ENCODE measurements around the gene LIPM.

LIPM gene

DNA sequence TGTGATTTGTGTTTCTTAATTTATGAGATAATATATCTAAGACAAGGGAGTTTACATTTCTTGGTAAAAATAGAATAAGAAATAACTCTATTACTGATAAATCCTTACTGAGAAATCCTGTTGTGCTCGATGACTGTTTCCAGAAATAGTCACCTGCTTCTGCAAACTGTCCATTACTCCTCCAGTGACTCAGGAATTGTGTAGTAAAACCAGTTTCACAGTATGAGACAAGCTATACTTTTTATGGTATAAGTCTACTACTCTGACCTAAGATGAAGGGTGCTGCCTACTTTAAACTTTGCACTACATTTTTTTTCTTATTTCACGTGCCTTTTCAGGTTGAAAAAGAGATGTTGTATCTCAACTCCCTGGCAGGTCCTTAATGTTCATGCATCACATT is 56.0 kb downstream of the LIPM start (continued):
- no peak for TF ChIP-seq ZNF560 (tag by site-specific recombination; IDR thresholded peaks at IDR 0.05; ENCODE audit: borderline replicate concordance)
- TF ChIP-seq, protein P1, sequence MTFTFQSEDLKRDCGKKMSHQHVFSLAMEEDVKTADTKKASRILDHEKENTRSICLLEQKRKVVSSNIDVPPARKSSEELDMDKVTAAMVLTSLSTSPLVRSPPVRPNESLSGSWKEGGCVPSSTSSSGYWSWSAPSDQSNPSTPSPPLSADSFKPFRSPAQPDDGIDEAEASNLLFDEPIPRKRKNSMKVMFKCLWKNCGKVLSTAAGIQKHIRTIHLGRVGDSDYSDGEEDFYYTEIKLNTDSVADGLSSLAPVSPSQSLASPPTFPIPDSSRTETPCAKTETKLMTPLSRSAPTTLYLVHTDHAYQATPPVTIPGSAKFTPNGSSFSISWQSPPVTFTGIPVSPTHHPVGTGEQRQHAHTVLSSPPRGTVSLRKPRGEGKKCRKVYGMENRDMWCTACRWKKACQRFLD (tag by site-specific recombination; IDR thresholded peaks at IDR 0.05) = no peak

DNA sequence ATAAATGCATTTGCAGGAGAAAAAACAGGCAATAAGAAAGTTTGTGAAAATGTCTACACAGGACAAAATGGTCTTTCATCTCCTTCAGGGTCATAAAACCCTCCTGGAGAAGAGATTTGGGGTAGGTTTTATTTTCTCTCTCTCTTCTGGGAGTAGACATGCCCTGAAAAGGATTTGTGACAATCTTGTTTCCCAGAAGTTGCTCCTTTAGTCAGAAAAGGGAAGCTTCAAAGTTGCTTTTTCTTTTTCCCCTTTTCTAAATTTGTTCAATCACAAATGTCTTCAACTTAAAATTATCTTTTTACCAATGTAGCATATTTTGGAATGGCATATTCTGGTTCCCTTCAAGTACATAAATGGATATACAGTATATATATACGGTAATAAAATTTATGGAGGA is 58.5 kb downstream of the LIPM start:
- H3K4me3 ChIP-seq (ENCODE audit: low read depth, low read length) = no peak overlapping the region
- peaks cover 4% of the 10 kb centered on the region; the same call in 1 of the 2 replicates for H3K4me1 ChIP-seq (ENCODE audit: control insufficient read depth, insufficient read depth, low read length)
- H3K9me3 ChIP-seq (ENCODE audit: control insufficient read depth, insufficient read depth, low read depth, low read length) = no peaks in the 10 kb centered on the region
- no peak overlapping the region for H3K27ac ChIP-seq (ENCODE audit: extremely low read depth, low read depth, low read length)
- H3K36me3 ChIP-seq (ENCODE audit: control insufficient read depth in 2 of 2, insufficient read depth in 1 of 2, low read length in 2 of 2) = no peaks in the 10 kb centered on the region
- POLR2A ChIA-PET = no interaction called here
- TF ChIP-seq KLF16 (tag by site-specific recombination; IDR thresholded peaks at IDR 0.05) = no peak
- CTCF ChIA-PET = interaction anchor here (1.0 to 1.2 kb wide), 2 partner anchors 25 to 74 kb away, joined by 3 to 4 read pairs; no protein-coding TSS in a partner anchor

DNA sequence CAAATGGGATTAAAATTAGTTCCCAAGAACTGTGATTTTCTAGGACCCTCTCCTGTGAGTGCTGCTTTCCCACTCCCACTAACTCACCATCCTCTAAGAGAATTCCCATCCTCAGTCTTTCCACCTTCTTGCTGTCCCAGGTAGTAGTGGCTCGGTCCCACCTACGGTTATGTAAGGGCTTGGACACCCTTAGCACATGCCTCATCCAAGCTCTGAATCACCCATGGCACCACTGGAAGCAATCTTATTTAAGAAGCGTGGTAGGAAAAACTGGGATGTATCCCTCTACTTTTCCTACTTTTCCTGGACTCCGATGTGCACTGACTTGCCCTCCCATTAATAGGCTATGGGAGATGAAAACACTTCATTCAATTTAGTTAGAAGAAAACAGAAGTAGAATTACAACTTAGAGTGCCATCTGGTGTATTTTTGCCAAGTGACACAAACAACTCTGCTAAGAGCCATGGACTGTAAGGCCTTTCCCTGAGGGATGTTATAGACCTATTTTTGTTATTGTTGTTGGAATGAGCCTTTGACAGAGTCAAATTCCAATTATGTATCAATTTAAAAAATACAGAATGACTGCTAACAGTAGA is 62.8 kb downstream of the LIPM start:
- Histone ChIP-seq H3K4me1 (ENCODE audit: control insufficient read depth, insufficient read depth, low read length) (no peaks in the 10 kb centered on the region), H3K9me3 (ENCODE audit: control insufficient read depth, insufficient read depth, low read depth, low read length) (no peaks in the 10 kb centered on the region), H3K36me3 (ENCODE audit: control insufficient read depth in 2 of 2, insufficient read depth in 1 of 2, low read length in 2 of 2) (no peaks in the 10 kb centered on the region), H3K27ac (ENCODE audit: extremely low read depth, low read depth, low read length) (no peak overlapping the region), H3K4me3 (ENCODE audit: low read depth, low read length) (no peak overlapping the region)
- CTCF ChIA-PET = interaction anchor here (0.6 to 1.3 kb wide), 6 partner anchors 20 to 439 kb away, joined by 3 to 4 read pairs (median 4); no protein-coding TSS in a partner anchor
- POLR2A ChIA-PET = interaction anchor here (1.6 kb wide), 1 partner anchor 14 kb away, joined by 4 read pairs; no protein-coding TSS in a partner anchor
- TF ChIP-seq ZNF266 (tag by site-specific recombination; IDR thresholded peaks at IDR 0.05; ENCODE audit: low read depth) = no peak
- TF ChIP-seq GFI1B (tag by site-specific recombination; IDR thresholded peaks at IDR 0.05) = no peak
- TF ChIP-seq, protein P2, sequence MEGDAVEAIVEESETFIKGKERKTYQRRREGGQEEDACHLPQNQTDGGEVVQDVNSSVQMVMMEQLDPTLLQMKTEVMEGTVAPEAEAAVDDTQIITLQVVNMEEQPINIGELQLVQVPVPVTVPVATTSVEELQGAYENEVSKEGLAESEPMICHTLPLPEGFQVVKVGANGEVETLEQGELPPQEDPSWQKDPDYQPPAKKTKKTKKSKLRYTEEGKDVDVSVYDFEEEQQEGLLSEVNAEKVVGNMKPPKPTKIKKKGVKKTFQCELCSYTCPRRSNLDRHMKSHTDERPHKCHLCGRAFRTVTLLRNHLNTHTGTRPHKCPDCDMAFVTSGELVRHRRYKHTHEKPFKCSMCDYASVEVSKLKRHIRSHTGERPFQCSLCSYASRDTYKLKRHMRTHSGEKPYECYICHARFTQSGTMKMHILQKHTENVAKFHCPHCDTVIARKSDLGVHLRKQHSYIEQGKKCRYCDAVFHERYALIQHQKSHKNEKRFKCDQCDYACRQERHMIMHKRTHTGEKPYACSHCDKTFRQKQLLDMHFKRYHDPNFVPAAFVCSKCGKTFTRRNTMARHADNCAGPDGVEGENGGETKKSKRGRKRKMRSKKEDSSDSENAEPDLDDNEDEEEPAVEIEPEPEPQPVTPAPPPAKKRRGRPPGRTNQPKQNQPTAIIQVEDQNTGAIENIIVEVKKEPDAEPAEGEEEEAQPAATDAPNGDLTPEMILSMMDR (tag by site-specific recombination; IDR thresholded peaks at IDR 0.05) = peak; percentile 23; the same call in 1 of the 2 replicates
- peak; percentile 17; the same call in 1 of the 2 replicates for TF ChIP-seq ZNF654 (tag by site-specific recombination; IDR thresholded peaks at IDR 0.05; ENCODE audit: low read depth)

DNA sequence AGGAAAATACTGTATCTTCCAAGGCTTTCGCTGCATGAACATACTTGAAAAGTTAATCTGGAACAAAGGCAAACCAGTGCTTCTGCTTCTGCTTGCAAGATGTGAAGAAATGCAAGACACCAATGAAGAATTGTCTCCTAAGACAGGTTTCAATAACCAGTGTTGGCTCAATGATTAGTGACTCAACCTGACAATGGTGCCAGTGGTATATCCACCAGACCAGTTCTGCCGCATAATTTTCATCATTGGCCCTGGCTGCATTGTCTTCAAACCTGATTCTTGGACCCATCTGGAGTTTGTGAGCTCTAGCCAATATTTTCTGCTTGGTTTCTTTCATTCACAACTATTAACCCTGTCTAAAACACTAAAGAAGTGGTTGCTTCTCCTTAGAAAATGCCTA is 63.9 kb downstream of the LIPM start:
- H3K9me3 ChIP-seq (ENCODE audit: control insufficient read depth, insufficient read depth, low read depth, low read length) = no peaks in the 10 kb centered on the region
- POLR2A ChIA-PET = no interaction called here
- CTCF ChIA-PET = no interaction called here
- TF ChIP-seq, protein P3, sequence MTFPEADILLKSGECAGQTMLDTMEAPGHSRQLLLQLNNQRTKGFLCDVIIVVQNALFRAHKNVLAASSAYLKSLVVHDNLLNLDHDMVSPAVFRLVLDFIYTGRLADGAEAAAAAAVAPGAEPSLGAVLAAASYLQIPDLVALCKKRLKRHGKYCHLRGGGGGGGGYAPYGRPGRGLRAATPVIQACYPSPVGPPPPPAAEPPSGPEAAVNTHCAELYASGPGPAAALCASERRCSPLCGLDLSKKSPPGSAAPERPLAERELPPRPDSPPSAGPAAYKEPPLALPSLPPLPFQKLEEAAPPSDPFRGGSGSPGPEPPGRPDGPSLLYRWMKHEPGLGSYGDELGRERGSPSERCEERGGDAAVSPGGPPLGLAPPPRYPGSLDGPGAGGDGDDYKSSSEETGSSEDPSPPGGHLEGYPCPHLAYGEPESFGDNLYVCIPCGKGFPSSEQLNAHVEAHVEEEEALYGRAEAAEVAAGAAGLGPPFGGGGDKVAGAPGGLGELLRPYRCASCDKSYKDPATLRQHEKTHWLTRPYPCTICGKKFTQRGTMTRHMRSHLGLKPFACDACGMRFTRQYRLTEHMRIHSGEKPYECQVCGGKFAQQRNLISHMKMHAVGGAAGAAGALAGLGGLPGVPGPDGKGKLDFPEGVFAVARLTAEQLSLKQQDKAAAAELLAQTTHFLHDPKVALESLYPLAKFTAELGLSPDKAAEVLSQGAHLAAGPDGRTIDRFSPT (tag by site-specific recombination; IDR thresholded peaks at IDR 0.05) = no peak
- TF ChIP-seq ZNF112 (tag by site-specific recombination; IDR thresholded peaks at IDR 0.05) (no peak), ZNF664 (tag by site-specific recombination; IDR thresholded peaks at IDR 0.05) (no peak), ZNF600 (tag by site-specific recombination; IDR thresholded peaks at IDR 0.05) (no peak), ZNF146 (tag by site-specific recombination; IDR thresholded peaks at IDR 0.05) (no peak), HOXA7 (CRISPR knock-in tag; IDR thresholded peaks at IDR 0.05; ENCODE audit: borderline replicate concordance) (no peak), ZNF629 (tag by site-specific recombination; IDR thresholded peaks at IDR 0.05) (no peak), ZNF677 (tag by site-specific recombination; IDR thresholded peaks at IDR 0.05) (no peak), KLF8 (tag by site-specific recombination; IDR thresholded peaks at IDR 0.05) (no peak), ZNF394 (tag by site-specific recombination; IDR thresholded peaks at IDR 0.05; ENCODE audit: borderline replicate concordance) (no peak), ZIC2 (tag by site-specific recombination; IDR thresholded peaks at IDR 0.05) (no peak), OSR2 (tag by site-specific recombination; IDR thresholded peaks at IDR 0.05) (no peak), ZNF626 (tag by site-specific recombination; IDR thresholded peaks at IDR 0.05) (no peak)
- TF ChIP-seq, protein P4, sequence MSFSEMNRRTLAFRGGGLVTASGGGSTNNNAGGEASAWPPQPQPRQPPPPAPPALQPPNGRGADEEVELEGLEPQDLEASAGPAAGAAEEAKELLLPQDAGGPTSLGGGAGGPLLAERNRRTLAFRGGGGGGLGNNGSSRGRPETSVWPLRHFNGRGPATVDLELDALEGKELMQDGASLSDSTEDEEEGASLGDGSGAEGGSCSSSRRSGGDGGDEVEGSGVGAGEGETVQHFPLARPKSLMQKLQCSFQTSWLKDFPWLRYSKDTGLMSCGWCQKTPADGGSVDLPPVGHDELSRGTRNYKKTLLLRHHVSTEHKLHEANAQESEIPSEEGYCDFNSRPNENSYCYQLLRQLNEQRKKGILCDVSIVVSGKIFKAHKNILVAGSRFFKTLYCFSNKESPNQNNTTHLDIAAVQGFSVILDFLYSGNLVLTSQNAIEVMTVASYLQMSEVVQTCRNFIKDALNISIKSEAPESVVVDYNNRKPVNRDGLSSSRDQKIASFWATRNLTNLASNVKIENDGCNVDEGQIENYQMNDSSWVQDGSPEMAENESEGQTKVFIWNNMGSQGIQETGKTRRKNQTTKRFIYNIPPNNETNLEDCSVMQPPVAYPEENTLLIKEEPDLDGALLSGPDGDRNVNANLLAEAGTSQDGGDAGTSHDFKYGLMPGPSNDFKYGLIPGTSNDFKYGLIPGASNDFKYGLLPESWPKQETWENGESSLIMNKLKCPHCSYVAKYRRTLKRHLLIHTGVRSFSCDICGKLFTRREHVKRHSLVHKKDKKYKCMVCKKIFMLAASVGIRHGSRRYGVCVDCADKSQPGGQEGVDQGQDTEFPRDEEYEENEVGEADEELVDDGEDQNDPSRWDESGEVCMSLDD (tag by site-specific recombination; IDR thresholded peaks at IDR 0.05) = no peak

More for the DNA sequence above, 63.9 kb downstream of the LIPM start:
- Histone ChIP-seq H3K4me3 (ENCODE audit: low read depth, low read length) (no peak overlapping the region), H3K4me1 (ENCODE audit: control insufficient read depth, insufficient read depth, low read length) (no peaks in the 10 kb centered on the region), H3K27ac (ENCODE audit: extremely low read depth, low read depth, low read length) (no peak overlapping the region), H3K36me3 (ENCODE audit: control insufficient read depth in 2 of 2, insufficient read depth in 1 of 2, low read length in 2 of 2) (no peaks in the 10 kb centered on the region)

Measured in HEK293 (cell line).